Activated T-cell treated with anti-CD3 and anti-CD28 coated beads, Interleukin-2, amount 50 U/mL, for 24 hours (primary cell): Measurements from ENCODE around the gene SMG7.

ENCODE experiments used
- DNase-seq: peaks from one replicate; pipeline ENCODE4 v3.0.0-alpha.2; 2020
- H3K27ac Mint-ChIP-seq: 2 replicates; pipeline ENCODE4 v1.8.0; 2020; ENCODE audit warnings: mild to moderate bottlenecking, mixed read lengths
- H3K27me3 Mint-ChIP-seq: 2 replicates; pipeline ENCODE4 v1.8.0; 2020; ENCODE audit warnings: mixed read lengths
- H3K36me3 Mint-ChIP-seq: 2 replicates; pipeline ENCODE4 v1.8.0; 2020; ENCODE audit warnings: low read depth, mixed read lengths
- H3K4me1 Mint-ChIP-seq: 2 replicates; pipeline ENCODE4 v1.8.0; 2020; ENCODE audit warnings: low read depth, mixed read lengths
- H3K4me3 Mint-ChIP-seq: 2 replicates; pipeline ENCODE4 v1.8.0; 2020; ENCODE audit warnings: mild to moderate bottlenecking, moderate library complexity, mixed read lengths
- H3K9me3 Mint-ChIP-seq: 2 replicates; pipeline ENCODE4 v1.8.0; 2020; ENCODE audit warnings: mixed read lengths

SMG7 gene

DNA sequence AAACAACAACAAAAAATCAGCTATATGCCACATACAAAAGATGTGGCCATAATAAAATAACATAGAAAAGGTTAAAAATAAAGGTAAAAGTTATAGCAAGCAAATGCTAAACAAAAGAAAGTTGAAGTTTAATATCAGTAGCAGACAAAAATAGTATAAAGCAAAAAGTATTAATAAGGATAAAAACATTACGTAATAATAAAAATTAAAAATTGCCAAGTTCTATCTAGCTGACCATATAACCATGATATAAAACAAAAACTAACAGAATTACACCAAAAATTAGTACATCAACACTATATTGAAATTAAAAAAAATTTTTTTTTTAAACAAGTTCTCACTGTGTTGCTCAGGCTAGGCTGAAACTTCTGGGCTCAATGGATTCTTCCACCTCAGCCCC, 15.5 kb upstream of the SMG7 start:
- H3K4me3 Mint-ChIP-seq: no peak overlapping the region
- peaks cover 52% of the 10 kb centered on the region for H3K27me3 Mint-ChIP-seq
- no peaks in the 10 kb centered on the region for H3K9me3 Mint-ChIP-seq

DNA sequence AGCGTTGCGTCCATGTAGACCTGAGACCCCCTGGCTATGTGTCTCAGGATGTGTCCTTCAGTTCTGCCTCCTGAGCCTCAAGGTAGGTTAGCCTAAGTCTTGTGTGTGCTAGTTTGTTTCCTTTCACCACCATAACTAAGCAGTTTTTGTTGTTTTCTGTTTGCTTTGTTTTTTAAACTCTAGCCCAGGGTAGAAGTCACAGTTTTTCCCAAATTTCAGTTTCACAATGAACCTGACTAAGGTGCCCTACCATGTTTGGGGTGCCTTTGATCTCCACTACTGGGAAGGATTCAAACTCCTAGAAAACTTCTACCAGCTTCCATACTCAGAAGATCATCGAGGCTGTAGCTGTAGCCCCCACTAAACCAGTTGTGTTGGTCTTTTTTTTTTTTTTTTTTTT, 14.8 kb upstream of the SMG7 start:
- Mint-ChIP-seq H3K4me3 (no peak overlapping the region), H3K9me3 (no peaks in the 10 kb centered on the region), H3K4me1 (no peaks in the 10 kb centered on the region), H3K27ac (no peak overlapping the region), H3K36me3 (no peaks in the 10 kb centered on the region), H3K27me3 (peaks cover 57% of the 10 kb centered on the region)
- DNase-seq: no peak

More for the DNA sequence above, 15.5 kb upstream of the SMG7 start:
- Mint-ChIP-seq H3K27ac (no peak overlapping the region), H3K36me3 (no peaks in the 10 kb centered on the region), H3K4me1 (no peaks in the 10 kb centered on the region)
- DNase-seq: no peak

- H3K27ac Mint-ChIP-seq: no peak overlapping the region
Observed at GRCh38 chr1:183460596-183460995, 11.7 kb upstream of the SMG7 start.

DNA sequence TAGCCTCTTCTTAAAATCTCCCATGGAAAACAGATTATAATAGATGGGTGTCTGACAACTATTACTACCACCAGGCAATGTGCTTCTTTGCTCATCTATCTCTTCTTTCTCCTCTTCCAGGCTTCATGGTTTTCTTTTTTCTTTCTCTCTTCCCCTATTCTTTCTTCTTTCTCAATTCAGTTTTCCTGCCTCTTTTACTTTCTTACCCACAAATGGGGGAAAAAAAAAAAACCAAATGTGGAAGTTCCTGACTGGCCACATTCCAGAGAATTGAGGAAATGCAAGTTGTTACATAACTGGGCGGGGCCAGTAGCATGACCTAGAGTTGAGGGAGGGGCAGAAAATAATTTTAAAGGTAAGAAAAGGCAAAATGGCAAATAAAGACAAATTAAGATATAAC, 10.9 kb upstream of the SMG7 start:
- H3K27me3 Mint-ChIP-seq: peaks cover 57% of the 10 kb centered on the region
- no peaks in the 10 kb centered on the region for H3K9me3 Mint-ChIP-seq
- no peak overlapping the region for H3K27ac Mint-ChIP-seq
- no peaks in the 10 kb centered on the region for H3K4me1 Mint-ChIP-seq
- H3K4me3 Mint-ChIP-seq: no peak overlapping the region
- DNase-seq: no peak
- H3K36me3 Mint-ChIP-seq: no peaks in the 10 kb centered on the region

More at GRCh38 chr1:183460596-183460995, 11.7 kb upstream of the SMG7 start:
- Mint-ChIP-seq H3K4me1 (no peaks in the 10 kb centered on the region), H3K27me3 (peaks cover 64% of the 10 kb centered on the region), H3K9me3 (no peaks in the 10 kb centered on the region), H3K4me3 (no peak overlapping the region), H3K36me3 (no peaks in the 10 kb centered on the region)
- no peak for DNase-seq

- Mint-ChIP-seq H3K9me3 (no peaks in the 10 kb centered on the region), H3K36me3 (no peaks in the 10 kb centered on the region), H3K4me3 (no peak overlapping the region), H3K4me1 (peaks cover 10% of the 10 kb centered on the region), H3K27me3 (peaks cover 43% of the 10 kb centered on the region), H3K27ac (no peak overlapping the region)
- DNase-seq: no peak
Observed at GRCh38 chr1:183463566-183463965, 8.7 kb upstream of the SMG7 start.

GRCh38 chr1:183466781-183467180, 5.5 kb upstream of the SMG7 start:
- Mint-ChIP-seq H3K27me3 (peaks cover 27% of the 10 kb centered on the region), H3K4me1 (peaks cover 32% of the 10 kb centered on the region)
- no peak for DNase-seq

DNA sequence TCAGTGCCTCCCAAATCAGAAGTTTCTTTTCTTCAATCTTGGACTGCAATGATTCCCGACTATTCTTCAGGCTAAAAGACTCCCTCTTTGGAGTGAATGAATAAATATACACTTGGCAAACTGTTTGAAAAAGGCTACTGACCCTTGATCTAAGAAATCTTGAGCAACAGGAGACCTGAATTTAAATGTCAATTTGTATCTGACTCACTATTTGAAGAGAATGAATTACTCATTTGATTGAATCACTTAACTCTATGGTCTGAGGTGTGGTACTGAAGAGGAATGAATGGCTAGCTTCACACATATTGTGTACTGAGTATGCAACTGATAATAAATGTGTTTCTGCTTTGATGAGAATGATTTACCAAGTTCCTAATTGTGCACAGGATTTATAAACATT, 4.6 kb upstream of the SMG7 start:
- H3K27me3 Mint-ChIP-seq: peaks cover 19% of the 10 kb centered on the region
- DNase-seq: no peak
- H3K4me1 Mint-ChIP-seq: peaks cover 33% of the 10 kb centered on the region
- H3K9me3 Mint-ChIP-seq: no peaks in the 10 kb centered on the region
- no peak overlapping the region for H3K4me3 Mint-ChIP-seq
- H3K27ac Mint-ChIP-seq: no peak overlapping the region
- peaks cover 13% of the 10 kb centered on the region for H3K36me3 Mint-ChIP-seq

More at GRCh38 chr1:183466781-183467180, 5.5 kb upstream of the SMG7 start:
- peaks cover 6% of the 10 kb centered on the region for H3K36me3 Mint-ChIP-seq
- H3K4me3 Mint-ChIP-seq: no peak overlapping the region
- H3K9me3 Mint-ChIP-seq: no peaks in the 10 kb centered on the region
- no peak overlapping the region for H3K27ac Mint-ChIP-seq

DNA sequence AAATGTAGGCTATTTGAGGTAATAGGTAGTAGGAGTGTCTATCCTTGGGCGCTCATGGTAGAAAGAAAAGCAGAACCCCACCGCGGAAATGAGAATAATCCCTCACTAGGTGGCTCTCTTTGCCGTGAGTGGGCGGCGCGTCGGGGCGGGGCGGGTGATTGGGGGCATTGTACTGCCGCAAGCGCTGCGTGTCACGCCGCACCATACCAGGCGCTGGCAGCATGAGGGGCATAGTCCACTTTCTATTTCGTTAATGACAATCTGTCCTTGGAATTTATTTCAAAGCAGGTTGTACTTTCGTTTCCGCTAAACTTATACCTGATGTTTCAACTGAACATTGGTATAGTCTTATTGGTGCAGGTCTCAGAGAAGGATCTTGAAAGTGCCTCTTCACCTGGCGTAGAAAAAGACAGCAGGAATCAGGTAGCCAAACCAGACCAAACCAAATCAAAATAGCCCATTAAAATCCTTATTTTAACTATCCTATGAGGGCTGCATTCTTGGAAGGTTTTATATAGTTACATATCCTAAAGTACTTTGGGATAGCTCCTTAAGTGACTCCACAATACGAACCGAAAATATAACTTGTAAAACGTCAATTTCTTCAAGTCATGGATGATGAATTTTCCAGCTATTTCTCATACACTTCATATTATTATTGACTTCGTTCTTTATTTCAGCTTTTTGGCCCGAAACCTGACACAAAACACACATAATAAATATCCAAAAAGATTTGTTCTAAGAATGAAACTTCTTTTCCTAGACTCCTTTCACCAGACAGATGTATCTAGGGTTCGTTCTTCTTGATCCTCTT, 1.9 kb upstream of the SMG7 start:
- H3K4me3 Mint-ChIP-seq: peak overlapping the region; percentile 97
- DNase-seq: peak; percentile 91
- H3K27ac Mint-ChIP-seq: peak overlapping the region; percentile 100
- peaks cover 46% of the 10 kb centered on the region for H3K4me1 Mint-ChIP-seq
- no peaks in the 10 kb centered on the region for H3K9me3 Mint-ChIP-seq
- peaks cover 28% of the 10 kb centered on the region for H3K36me3 Mint-ChIP-seq
- peaks cover 3% of the 10 kb centered on the region for H3K27me3 Mint-ChIP-seq

DNA sequence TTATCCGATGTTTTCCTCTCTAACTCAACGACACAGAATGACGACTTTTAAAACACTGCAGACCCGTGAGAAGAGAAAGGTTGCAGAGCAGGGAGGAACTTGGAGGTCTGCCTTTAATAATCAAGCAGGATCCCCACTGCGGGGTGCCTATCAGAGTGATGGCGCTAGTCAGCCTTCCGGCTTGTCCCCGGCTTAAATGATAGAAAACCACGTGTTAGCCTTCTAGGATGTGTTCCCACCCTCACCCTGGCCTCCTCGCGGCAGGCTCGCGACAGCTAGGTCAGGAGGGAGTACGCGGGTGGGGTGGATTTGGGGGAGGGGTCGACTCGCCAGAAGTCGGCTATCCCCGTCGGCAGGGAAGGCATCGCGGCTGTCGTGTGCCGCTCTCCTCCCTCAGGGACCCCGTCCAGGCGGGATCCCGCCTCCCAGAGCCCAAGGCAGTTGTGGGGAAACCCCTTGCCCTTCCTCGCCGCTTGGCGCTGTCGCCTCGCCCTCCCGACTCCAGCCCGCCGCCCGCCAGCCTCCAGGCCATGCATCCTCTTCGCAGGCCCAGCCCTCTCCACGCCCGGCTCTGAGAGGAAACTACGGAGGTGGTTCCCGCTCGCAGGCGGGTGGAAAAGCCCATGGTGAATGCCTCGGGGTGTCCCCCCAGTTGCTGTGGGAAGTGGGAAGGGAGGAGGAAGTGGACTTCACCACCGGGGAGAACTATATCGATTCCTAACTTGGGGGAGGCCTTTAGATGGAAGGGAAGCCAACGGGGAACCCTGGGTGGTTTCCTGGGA, 1.1 kb upstream of the SMG7 start:
- H3K4me1 Mint-ChIP-seq: peaks cover 46% of the 10 kb centered on the region
- no peaks in the 10 kb centered on the region for H3K9me3 Mint-ChIP-seq
- peak overlapping the region; percentile 97 for H3K4me3 Mint-ChIP-seq
- peak; percentile 87 for DNase-seq
- no peaks in the 10 kb centered on the region for H3K27me3 Mint-ChIP-seq
- H3K36me3 Mint-ChIP-seq: peaks cover 28% of the 10 kb centered on the region
- H3K27ac Mint-ChIP-seq: peak overlapping the region; percentile 100

- Mint-ChIP-seq H3K4me1 (peaks cover 46% of the 10 kb centered on the region), H3K36me3 (peaks cover 28% of the 10 kb centered on the region), H3K4me3 (peak overlapping the region; percentile 97), H3K9me3 (no peaks in the 10 kb centered on the region), H3K27ac (peak overlapping the region; percentile 100), H3K27me3 (no peaks in the 10 kb centered on the region)
- peak; percentile 97 for DNase-seq
Observed at GRCh38 chr1:183471743-183472487, 384 bp upstream of the SMG7 start.

- Mint-ChIP-seq H3K27ac (peak overlapping the region; percentile 100), H3K36me3 (peaks cover 28% of the 10 kb centered on the region)
- DNase-seq: no peak
Observed at GRCh38 chr1:183473217-183473536, 878 bp downstream of the SMG7 start.

DNA sequence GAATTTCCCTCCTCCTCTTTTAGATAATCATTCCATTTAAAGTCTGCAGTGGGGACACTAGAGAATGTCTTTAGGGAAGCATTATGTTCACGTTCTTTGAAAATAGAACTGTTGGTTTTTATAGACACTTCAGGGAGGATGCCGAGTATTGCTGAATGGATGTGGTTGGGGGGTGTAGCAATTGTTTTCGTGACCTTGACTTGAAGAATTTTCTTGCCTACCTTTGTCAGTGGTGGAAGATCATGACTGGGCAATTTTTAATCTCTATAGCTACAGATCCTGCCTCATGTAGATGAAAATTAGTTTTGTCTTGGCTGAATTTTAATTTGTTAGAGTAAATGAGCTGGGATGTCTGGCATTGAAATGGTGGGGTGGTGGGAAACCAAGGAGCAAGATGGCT, 3.8 kb downstream of the SMG7 start:
- peaks cover 36% of the 10 kb centered on the region for H3K36me3 Mint-ChIP-seq
- no peaks in the 10 kb centered on the region for H3K9me3 Mint-ChIP-seq
- no peak overlapping the region for H3K4me3 Mint-ChIP-seq
- no peak for DNase-seq
- H3K4me1 Mint-ChIP-seq: peaks cover 52% of the 10 kb centered on the region
- H3K27ac Mint-ChIP-seq: no peak overlapping the region
- no peaks in the 10 kb centered on the region for H3K27me3 Mint-ChIP-seq

More at GRCh38 chr1:183473217-183473536, 878 bp downstream of the SMG7 start:
- H3K27me3 Mint-ChIP-seq: no peaks in the 10 kb centered on the region
- H3K4me3 Mint-ChIP-seq: peak overlapping the region; percentile 97
- peaks cover 43% of the 10 kb centered on the region for H3K4me1 Mint-ChIP-seq
- no peaks in the 10 kb centered on the region for H3K9me3 Mint-ChIP-seq

DNA sequence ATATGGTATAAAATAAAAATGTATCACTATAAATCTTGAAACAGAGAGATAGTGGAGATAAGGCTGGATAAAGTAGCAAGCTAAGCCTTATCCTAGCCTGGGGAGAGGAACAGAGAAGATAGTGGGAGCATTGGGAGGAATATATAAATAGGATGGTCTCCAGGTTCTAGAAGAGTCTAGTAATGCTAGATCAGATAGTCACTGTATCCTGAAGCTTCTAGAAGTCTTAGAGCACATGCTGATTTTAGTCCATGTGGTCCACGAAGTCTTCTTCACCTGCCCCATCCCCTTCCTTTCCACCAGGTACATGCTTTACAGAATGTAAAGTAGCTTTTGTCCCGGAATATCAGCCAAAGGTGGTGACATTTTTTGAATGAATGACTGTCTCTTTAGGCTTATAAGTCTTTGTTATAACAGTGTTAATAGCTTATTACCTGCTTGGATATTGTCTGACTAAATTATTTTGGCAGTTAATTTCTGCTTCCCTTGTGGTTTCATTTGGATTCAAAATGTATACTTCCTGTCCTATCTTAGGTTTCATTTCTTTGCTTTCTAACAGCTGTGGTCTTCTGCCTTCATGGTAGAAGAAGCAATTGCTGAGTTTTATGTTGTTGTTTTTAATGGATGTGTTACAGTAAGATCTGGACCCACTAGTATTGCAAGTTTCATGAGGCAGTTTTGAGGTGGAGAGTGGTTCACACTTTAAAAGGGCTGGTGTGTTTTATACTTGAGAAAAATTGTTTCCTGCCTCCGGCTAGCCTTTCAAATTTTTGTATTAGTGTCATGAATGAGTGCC, 5.9 kb downstream of the SMG7 start:
- no peak overlapping the region for H3K4me3 Mint-ChIP-seq

DNA sequence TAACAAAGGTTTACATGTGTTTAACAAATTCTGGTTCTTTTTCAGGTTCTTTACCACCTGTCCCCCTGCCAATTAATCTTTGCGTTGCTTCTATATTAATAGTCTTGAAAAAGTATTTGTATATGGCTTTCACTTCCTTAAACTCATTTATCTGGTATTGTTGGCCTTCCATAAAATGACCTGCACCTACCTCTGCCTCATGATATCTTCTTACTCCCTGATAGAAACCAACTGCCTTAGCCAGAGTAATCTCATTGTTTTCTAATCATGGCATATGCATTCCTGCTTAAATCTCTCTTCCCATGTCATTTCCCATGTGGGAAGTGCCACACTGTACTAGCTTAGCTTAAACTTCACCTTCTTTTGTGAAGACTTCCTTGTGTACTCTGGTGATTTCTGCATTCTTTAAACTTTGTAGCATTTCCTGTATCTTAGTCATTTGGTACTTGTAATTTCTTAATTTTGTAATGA, 8.7 kb downstream of the SMG7 start:
- Mint-ChIP-seq H3K9me3 (no peaks in the 10 kb centered on the region), H3K27me3 (no peaks in the 10 kb centered on the region), H3K36me3 (peaks cover 29% of the 10 kb centered on the region), H3K27ac (peak overlapping the region; percentile 73), H3K4me1 (peaks cover 71% of the 10 kb centered on the region), H3K4me3 (no peak overlapping the region)
- DNase-seq: no peak

More for the DNA sequence above, 5.9 kb downstream of the SMG7 start:
- H3K4me1 Mint-ChIP-seq: peaks cover 65% of the 10 kb centered on the region
- no peaks in the 10 kb centered on the region for H3K27me3 Mint-ChIP-seq
- no peaks in the 10 kb centered on the region for H3K9me3 Mint-ChIP-seq
- DNase-seq: no peak
- H3K36me3 Mint-ChIP-seq: peaks cover 33% of the 10 kb centered on the region
- peak overlapping the region; percentile 51 for H3K27ac Mint-ChIP-seq
